Inflammatory macrophage treated with lipopolysaccharide for 1 hour (primary cell): ENCODE measurements around the gene TRAPPC3L.

Experiments
- DNase-seq, 2 donors: peaks; one replicate each; pipeline ENCODE4 v3.0.0-alpha.2; 2020 to 2022

The TRAPPC3L gene

GRCh38 chr6:116556814-116557415, 11.4 kb upstream of the TRAPPC3L start:
- no peak for DNase-seq

- DNase-seq: no peak
Measured at GRCh38 chr6:116556065-116556464, 10.6 kb upstream of the TRAPPC3L start.

DNA sequence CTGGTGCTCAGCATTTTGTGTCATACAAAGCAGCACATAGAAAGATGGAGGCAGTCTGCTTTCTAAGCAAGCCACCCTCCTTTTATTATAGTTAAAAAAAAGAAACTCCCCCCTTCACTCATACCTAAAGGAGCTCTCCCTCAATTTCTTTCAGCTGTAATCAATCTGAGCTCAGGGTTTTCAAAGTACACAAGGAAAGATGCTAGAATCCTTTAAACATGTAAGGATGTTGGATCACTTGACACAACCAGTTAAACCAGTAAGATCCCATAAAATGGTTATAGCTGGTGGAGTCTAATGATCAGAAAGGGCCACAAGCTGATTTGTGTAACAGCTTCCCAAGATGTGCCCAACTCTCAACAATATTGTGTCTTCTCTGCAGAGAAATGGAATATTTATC, 8.0 kb upstream of the TRAPPC3L start, which contains the start of gene CALHM4:
Gene CALHM4, plus strand, starts transcription at position 301 of the 400 bp plus-strand sequence. Its CDS starts 43 bp downstream, at position 344.
- no peak for DNase-seq

- DNase-seq: no peak
Measured at GRCh38 chr6:116550796-116551195, 5.3 kb upstream of the TRAPPC3L start.

- DNase-seq: no peak
Measured at GRCh38 chr6:116547358-116547757, 1.9 kb upstream of the TRAPPC3L start.

DNA sequence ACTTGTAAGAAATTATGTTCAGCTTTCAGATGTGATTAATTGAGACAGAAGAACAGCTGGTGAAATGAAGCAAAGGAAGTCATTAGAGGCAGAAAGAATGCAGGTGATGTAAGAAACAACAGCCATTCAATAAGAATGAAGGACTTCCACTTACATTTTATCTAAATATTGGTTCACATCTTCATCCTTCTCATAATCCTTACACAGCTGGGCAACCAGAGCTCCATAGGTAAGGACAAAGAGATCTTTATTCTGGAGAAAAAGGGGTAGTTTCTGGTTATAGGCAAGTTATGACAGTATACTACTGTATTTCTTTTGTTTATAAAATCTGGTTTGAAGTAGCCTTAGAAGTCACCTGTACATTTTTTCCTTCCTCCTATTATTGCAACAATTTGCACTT, 2.3 kb downstream of the TRAPPC3L start:
- no peak for DNase-seq

- no peak for DNase-seq
Measured at GRCh38 chr6:116542426-116542825, 3.1 kb downstream of the TRAPPC3L start.

- peak; percentile 47 to 87 for DNase-seq
Measured at GRCh38 chr6:116536216-116536621, 9.3 kb downstream of the TRAPPC3L start.

GRCh38 chr6:116535109-116535508, 10.4 kb downstream of the TRAPPC3L start:
- no peak for DNase-seq

DNA sequence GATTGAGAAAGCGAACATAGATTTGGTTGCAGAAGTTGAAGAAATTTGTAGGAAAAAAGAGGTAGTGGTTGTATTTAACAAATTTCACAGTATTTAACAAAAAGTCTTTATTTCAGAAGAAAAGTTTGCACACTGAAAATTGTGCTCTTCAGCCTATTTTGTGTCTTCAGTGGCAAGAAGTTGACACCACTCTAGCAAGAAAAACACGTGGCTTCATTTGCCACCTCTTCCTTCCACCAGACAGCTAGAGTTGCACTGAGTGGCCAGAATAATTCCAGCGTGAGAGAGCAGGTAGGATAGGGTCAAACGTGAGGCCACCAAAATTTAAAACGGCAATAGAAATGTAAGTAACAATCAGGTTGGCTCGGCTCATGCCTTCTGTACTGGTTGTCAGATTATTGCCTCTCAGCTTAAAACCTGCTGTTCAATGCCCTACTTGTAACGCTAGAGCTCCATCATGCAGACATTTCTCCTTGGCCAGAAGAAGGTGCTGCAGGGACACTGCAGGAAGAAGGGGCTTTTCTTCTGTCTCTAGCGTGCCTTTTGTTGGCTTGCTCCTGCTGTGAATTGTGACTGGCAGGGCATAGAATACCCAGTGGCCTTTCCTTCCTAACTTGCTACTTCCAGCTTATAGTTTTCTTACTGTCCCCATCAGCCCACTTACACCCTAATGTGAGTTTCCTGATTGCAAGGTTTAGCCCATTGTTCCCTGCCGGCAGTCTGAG, 12.1 kb downstream of the TRAPPC3L start:
- no peak for DNase-seq

GRCh38 chr6:116531675-116532570, 13.6 kb downstream of the TRAPPC3L start:
- peak; percentile 54 to 87 for DNase-seq

DNA sequence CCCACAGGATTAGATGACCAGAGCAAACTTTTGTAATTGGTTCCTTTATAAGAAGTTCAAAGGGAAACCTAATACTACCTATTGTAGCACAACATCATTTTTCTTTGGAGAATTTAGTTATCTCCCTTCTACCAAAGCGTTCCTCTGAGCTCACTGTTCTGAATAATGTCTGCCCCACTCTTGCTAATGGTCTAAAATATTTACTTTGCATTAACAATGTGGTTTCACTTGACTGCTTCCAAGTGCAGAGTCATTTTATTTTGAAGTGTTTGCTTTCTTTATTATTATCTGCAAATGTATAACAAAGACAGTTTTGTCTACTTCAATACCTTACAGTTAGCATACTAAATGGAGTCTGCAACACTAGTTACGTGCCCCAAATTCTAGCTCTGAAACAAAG, 15.0 kb downstream of the TRAPPC3L start:
- DNase-seq: no peak

DNA sequence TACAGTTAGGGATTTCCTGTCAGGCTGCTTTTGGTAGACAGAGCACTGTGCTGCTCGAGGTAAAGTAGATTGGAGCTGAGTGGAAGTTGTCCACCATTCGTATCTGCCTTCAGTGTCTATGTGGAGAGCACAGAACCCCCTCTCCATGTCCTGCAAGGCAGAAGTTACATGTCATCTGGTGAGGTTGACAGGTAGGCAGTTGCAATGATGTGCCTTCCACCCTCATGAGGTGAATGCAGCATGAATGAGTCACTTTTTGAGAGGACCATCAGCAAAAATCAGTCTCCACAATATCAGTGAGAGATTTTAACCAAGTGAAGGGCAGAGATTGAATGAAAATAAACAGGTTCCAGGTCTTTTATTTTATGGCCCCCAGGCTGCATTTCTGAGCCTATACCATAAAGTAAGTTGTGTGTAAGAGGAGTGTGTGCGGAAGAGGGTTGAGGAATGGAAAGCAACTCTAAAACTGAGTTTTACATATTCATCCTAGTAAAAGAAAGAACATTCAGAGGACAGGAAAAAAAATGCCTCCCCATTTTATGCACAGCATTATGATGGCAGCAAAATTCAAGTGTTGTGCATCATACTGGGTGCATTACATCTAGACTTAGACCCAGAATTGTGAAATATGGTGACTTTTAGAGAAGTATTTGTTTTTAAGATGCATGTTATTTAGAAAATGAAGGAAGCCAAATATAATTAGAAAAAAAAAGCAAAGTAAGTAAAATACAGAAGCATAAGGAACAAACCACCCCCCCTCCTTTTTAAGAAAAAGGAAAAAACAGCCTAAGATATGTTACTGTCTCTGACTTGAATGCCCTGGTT, 15.8 kb downstream of the TRAPPC3L start:
- DNase-seq: peak; percentile 15 to 25

- no peak for DNase-seq
Measured at GRCh38 chr6:116528780-116529179, 16.7 kb downstream of the TRAPPC3L start.

DNA sequence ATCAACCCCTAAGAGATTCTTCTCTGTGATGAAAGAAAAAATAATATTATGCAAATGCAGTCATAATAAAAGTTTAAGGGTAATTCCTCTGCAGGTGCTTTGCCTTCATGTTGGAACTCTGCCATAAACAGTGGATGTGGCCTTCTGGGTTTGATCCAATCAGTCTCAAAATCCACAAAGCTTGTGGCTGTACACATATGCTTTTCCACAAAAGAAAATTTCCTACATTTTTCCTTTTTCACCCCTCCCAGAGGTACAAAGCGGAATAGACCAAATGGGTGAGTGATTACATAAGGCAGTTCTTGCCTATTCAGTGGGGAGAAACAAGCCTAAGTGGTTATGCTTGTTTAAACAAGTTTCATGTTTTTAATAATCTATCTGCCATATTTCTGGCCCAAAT, 17.4 kb downstream of the TRAPPC3L start:
- no peak for DNase-seq

DNA sequence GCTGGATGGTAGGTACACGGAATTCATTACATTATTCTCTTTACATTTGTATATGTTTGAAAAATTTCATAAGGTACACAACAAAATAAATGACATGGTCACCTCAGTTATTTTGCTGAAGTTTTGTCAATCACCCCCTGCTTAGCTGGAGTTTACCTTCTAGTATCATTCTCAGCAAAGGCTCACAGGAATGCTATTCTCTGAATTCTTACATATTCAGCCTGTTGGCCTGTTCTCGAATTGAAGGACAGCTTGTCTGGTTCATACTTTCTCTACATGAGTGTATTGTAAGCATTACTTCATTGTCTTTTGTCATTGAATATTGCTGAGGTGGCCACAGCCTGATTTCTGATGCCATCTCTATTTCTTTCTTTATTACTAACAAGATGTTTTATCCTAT, 21.2 kb downstream of the TRAPPC3L start:
- DNase-seq: no peak

DNA sequence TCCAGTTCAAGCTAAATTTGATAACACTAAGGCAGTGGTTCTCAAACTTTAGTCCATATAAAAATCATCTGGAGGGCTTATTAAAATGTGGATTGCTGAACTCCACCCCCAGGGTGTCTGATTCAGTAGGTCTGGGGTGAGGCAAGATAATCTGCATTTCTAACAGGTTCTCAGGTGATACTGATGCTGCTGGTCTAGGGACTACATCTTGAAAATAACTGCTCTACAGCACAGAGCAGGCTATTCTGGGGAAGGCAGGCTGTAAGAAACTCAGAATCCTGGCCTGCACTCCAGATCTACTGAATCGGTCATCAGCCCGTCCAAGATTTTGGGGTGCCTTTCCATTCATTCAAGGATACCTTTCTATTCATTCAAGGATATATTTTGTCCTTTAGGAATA, 22.6 kb downstream of the TRAPPC3L start:
- DNase-seq: no peak

DNA sequence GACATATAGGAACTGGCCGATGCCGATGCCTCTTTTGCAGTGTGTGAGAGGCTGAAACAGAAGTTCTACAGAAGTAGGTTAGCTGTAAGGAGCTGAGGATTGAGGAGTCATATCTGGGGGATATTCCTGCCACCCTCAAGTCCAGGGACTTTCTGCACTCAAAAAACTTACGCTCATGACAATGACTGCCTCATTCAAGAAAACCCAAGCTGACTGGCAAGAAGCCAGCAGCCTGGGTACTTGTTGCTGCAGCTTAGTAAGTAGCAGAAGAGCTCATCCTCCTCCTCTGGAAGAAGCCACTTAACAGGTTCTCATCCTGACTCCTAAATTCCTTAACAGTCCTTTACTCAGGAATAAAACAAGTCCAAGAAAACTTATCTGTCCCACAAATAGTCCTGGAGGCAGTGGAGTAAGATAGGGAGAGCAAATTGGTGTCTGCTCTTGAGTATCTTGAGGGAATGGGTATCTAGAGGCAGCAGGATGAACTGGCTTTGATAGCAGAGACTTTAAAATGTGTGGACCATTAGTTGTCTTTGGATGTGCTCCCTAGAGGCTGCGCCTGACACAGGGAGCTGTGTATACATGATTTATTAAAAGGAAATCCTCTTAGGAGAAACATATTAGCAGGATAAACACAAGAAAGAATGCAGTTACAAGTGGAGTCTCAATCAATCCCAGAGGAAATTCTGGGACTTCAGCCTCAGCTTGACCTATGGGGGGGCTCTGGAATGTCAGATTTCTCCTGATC, 26.7 kb downstream of the TRAPPC3L start:
- DNase-seq: peak in 1 of 2 donors; percentile 34

DNA sequence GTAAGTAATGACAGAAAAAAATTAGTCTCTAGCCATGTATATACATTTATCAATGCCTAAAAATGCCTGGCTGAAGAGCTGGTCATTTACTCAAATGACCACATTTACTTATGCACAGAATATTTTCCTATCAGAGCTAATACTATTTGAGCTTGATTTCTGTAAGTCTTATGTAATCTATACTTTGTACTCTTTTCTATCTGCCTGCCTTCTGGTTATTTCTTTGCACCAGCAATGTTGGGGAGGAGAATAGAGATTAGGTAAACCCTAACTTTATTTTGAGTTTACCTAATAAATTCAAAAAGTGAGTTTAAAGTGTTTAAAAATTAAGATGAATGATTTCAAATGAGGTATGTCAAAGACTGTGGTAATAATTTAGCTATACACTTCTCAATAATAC, 30.3 kb downstream of the TRAPPC3L start:
- DNase-seq: no peak

DNA sequence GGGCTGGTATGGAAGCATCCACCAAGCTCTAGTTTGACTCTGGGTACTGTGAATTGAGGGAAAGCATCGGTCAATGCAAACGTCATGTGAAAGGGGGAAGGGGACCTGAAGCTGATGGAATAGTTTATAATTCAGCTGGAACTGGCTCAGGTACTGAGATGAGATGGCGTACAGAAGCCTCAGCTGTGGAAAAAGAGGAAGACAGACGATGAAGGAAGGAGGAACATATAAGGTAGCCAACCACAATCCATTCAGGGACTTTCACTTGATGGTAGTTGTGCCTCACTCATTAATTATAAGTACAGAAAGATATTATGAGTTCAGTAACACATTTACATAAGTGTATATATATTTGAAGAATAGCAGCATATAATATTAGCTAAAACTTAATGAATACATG, 31.4 kb downstream of the TRAPPC3L start:
- no peak for DNase-seq

DNA sequence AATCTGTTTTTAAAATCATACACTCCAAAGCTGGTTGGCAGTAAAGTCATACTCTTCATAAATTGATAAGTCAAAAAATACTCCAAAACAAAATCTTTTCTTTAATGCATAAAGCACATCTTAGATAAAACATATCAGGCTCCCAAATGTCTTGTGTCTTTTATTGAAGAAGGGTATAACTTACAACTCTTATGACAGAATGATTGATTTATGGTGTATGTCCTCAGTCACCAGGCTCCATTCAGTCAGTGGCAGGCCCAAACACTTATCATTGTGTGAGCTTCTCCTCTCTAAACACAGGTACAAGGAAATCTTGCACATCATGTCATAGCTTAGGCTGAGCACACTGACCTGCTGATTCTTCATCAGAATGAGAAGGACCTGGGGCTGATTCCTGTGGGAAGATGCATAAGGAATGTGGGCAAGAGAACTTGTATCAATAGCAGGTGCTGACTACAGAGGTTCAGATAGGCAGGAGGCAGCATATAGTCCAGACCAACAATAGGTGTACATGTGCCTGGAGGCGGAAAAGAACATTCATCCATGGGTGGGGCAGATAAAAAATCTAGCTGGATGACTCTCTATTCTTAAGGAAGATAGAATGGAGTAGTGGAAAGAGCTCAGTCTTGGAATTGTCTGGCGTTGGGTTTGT, 32.1 kb downstream of the TRAPPC3L start:
- DNase-seq: no peak
